HCT116 (cell line): Measurements from ENCODE around the gene SMAD7. TPM values are rescaled to one million over a fixed set of nuclear protein-coding genes. Genes with fewer than 3 reads are reported as not detected.

Experiments used
- ATAC-seq: fragments of 200-7000 bp; cut with Tn5 transposase; 2 replicates; pipeline ENCODE4 v1.9.1; 2020; ENCODE audit warnings: mild to moderate bottlenecking, moderate library complexity
- BruUV-seq: library from RNA; stranded (reverse); fragments of 400-500 nt; replicated peaks from 2 replicates; lab custom pipeline; 2021; lab: Mats Ljungman, UMichigan
- CTCF ChIA-PET: fragments of 300-600 bp; sonication (Branson Sonifier 250); formaldehyde crosslinking; loops from one replicate; lab custom pipeline; 2021; ENCODE audit warnings: antibody characterized with exemption; lab: Charles Lee
- POLR2A ChIA-PET: fragments of 300-600, 350-600 bp; sonication (Branson Sonifier 250); formaldehyde crosslinking; loops from one replicate; lab custom pipeline; 2021; ENCODE audit warnings: antibody characterized with exemption; lab: Charles Lee
- RAD21 ChIA-PET, 2 experiments: fragments of 300-600 bp; sonication (Branson Sonifier 250); formaldehyde crosslinking; loops; one replicate each; lab custom pipeline; 2023; ENCODE audit warnings: low total read pairs in 2 of 2; ENCODE audit not compliant: uncharacterized antibody in 2 of 2, unreplicated experiment in 2 of 2, low non-redundant PET in 1 of 2; lab: Charles Lee
- DNase-seq: peaks from one replicate; pipeline ENCODE4 v3.0.0-alpha.2; 2010; ENCODE audit warnings: low read depth, low spot score
- H2AFZ ChIP-seq: fragments of 200-600 bp; shearing (Covaris generic), sonication (generic); 2 replicates; pipeline ENCODE4 v1.6.1; 2017; ENCODE audit warnings: low read depth, mixed run types, mixed read lengths, antibody characterized with exemption, low read length; ENCODE audit not compliant: poor library complexity, severe bottlenecking
- H3K27ac ChIP-seq: 2 replicates; pipeline ENCODE4 v1.5.1; 2012; ENCODE audit warnings: low read depth, low read length
- H3K27me3 ChIP-seq: fragments of 200-600 bp; sonication (generic); 2 replicates; pipeline ENCODE4 v1.6.1; 2016; ENCODE audit warnings: mixed run types, low read length, mixed read lengths; ENCODE audit not compliant: insufficient read depth
- H3K36me3 ChIP-seq, 2 experiments: fragments of 200-500 bp in 1 of 2; fragments of 200-600 bp in 1 of 2; sonication (Bioruptor generic) in 1 of 2; sonication (generic) in 1 of 2; 2 replicates each; pipeline versions ENCODE4 v1.5.1 to v1.6.1; 2014 to 2016; ENCODE audit warnings: low read length in 2 of 2, inconsistent platforms in 1 of 2, mixed read lengths in 1 of 2, mixed run types in 1 of 2; ENCODE audit not compliant: insufficient read depth in 2 of 2, control insufficient read depth in 1 of 2
- H3K4me1 ChIP-seq, 2 experiments: fragments of 200-600 bp in 1 of 2; sonication (generic) in 1 of 2; 2 replicates each; pipeline versions ENCODE4 v1.5.1 to v1.6.1; 2012 to 2017; ENCODE audit warnings: low read length in 2 of 2, inconsistent platforms in 1 of 2, mild to moderate bottlenecking in 1 of 2, mixed read lengths in 1 of 2, mixed run types in 1 of 2, moderate library complexity in 1 of 2; ENCODE audit not compliant: insufficient read depth in 2 of 2, control insufficient read depth in 1 of 2
- H3K4me2 ChIP-seq: fragments of 200-600 bp; sonication (generic); 2 replicates; pipeline ENCODE4 v1.6.1; 2017; ENCODE audit warnings: mixed run types, low read length, mixed read lengths
- H3K4me3 ChIP-seq, 2 experiments: fragments of 200-600 bp in 1 of 2; sonication (generic) in 1 of 2; replicated peaks in 1 of 2; 2 replicates each; pipeline ENCODE4 v1.5.1; 2011 to 2016; ENCODE audit warnings: low read length in 2 of 2, control low read depth in 1 of 2, low read depth in 1 of 2, mild to moderate bottlenecking in 1 of 2, mixed read lengths in 1 of 2, mixed run types in 1 of 2
- H3K79me2 ChIP-seq: fragments of 200-600 bp; sonication (generic); 2 replicates; pipeline ENCODE4 v1.6.1; 2017; ENCODE audit warnings: mild to moderate bottlenecking, mixed run types, low read length, moderate library complexity, mixed read lengths; ENCODE audit not compliant: insufficient read depth
- H3K9ac ChIP-seq: fragments of 200-600 bp; sonication (generic); 2 replicates; pipeline ENCODE4 v1.6.1; 2016; ENCODE audit warnings: low read length, mixed read lengths
- H3K9me2 ChIP-seq: fragments of 200-600 bp; sonication (generic), shearing (Covaris generic); 2 replicates; pipeline ENCODE4 v1.6.1; 2017; ENCODE audit warnings: mixed run types, mild to moderate bottlenecking, moderate library complexity; ENCODE audit not compliant: insufficient read depth
- H3K9me3 ChIP-seq, 2 experiments: fragments of 200-500 bp in 1 of 2; fragments of 200-600 bp in 1 of 2; sonication (Bioruptor generic) in 1 of 2; sonication (generic) in 1 of 2; 2 replicates each; pipeline ENCODE4 v1.6.1; 2014 to 2017; ENCODE audit warnings: low read length in 2 of 2, mixed read lengths in 2 of 2, inconsistent platforms in 1 of 2, low read depth in 1 of 2, mild to moderate bottlenecking in 1 of 2, mixed run types in 1 of 2, moderate library complexity in 1 of 2; ENCODE audit not compliant: control insufficient read depth in 1 of 2, insufficient read depth in 1 of 2
- H4K20me1 ChIP-seq: fragments of 200-600 bp; sonication (generic), shearing (Covaris generic); 2 replicates; pipeline ENCODE4 v1.6.1; 2017; ENCODE audit warnings: mixed run types, mild to moderate bottlenecking, moderate library complexity; ENCODE audit not compliant: insufficient read depth
- CBX3 ChIP-seq: IDR thresholded peaks from 2 replicates; pipeline ENCODE4 v1.6.1; 2012; ENCODE audit warnings: low read depth
- CEBPB ChIP-seq: IDR thresholded peaks from 2 replicates; pipeline ENCODE4 v1.6.1; 2012; ENCODE audit warnings: low read depth
- EZH2 ChIP-seq: fragments of 200-600 bp; sonication (generic); IDR thresholded peaks from 2 replicates; pipeline ENCODE4 v1.6.1; 2017; ENCODE audit warnings: antibody characterized with exemption, mixed run types
- FOSL1 ChIP-seq: IDR thresholded peaks from 2 replicates; pipeline ENCODE4 v1.6.1; 2012; ENCODE audit warnings: low read depth
- POLR2A ChIP-seq: IDR thresholded peaks from 2 replicates; pipeline ENCODE4 v1.7.0; 2011; ENCODE audit warnings: borderline replicate concordance; ENCODE audit not compliant: insufficient read depth, insufficient read length; ENCODE audit errors: extremely low read depth
- POLR2AphosphoS5 ChIP-seq: IDR thresholded peaks from 2 replicates; pipeline ENCODE4 v1.6.1; 2011; ENCODE audit warnings: mild to moderate bottlenecking, low read depth, low read length, moderate library complexity
- RAD21 ChIP-seq: IDR thresholded peaks from 2 replicates; pipeline ENCODE4 v1.6.1; 2012; ENCODE audit warnings: low read depth, mild to moderate bottlenecking
- SIN3A ChIP-seq: IDR thresholded peaks from 2 replicates; pipeline ENCODE4 v1.6.1; 2012; ENCODE audit warnings: low read depth
- SP1 ChIP-seq: IDR thresholded peaks from 2 replicates; pipeline ENCODE4 v1.6.1; 2012; ENCODE audit warnings: low read depth
- SRF ChIP-seq: IDR thresholded peaks from 2 replicates; pipeline ENCODE4 v1.6.1; 2012; ENCODE audit warnings: low read depth
- YY1 ChIP-seq: IDR thresholded peaks from 2 replicates; pipeline ENCODE4 v1.6.1; 2011; ENCODE audit warnings: low read length, low read depth, moderate library complexity, mild to moderate bottlenecking; ENCODE audit not compliant: insufficient replicate concordance; ENCODE audit errors: extremely low read depth
- ZNF274 ChIP-seq: fragments of 200-500 bp; sonication (Bioruptor generic); IDR thresholded peaks from 2 replicates; pipeline ENCODE4 v1.6.1; 2014; ENCODE audit warnings: mild to moderate bottlenecking, low read depth, low read length, inconsistent platforms
- intact Hi-C: fragments of 100-400 bp; cut with micrococcal nuclease; formaldehyde crosslinking; loops from 2 replicates; pipeline ENCODE4 v1.10.0; 2022
- total RNA-seq: library from RNA; stranded (reverse); gene quantifications from one replicate; pipeline ENCODE4 v1.2.1, GENCODE V29; 2021; ENCODE audit not compliant: unreplicated experiment
- TF ChIP-seq, protein P1 (sequence below): IDR thresholded peaks from 2 replicates; pipeline ENCODE4 v1.6.1; 2012
- TF ChIP-seq, protein P2 (sequence below): IDR thresholded peaks from 2 replicates; pipeline ENCODE4 v1.6.1; 2012
- TF ChIP-seq, protein P3 (sequence below): IDR thresholded peaks from 2 replicates; pipeline ENCODE4 v1.6.1; 2012; ENCODE audit warnings: low read depth
- TF ChIP-seq, protein P4 (sequence below): IDR thresholded peaks from 2 replicates; pipeline ENCODE4 v1.6.1; 2011; ENCODE audit warnings: mild to moderate bottlenecking, low read length, moderate library complexity; ENCODE audit not compliant: insufficient replicate concordance; ENCODE audit errors: extremely low read depth
- TF ChIP-seq, protein P5 (sequence below), 3 experiments: fragments of 200-600 bp in 1 of 3; sonication (generic) in 1 of 3; IDR thresholded peaks in 2 of 3; conservative IDR thresholded peaks in 1 of 3; 2 replicates each; pipeline ENCODE4 v1.5.1; 2012 to 2017; ENCODE audit warnings: low read depth in 2 of 3, low read length in 2 of 3, antibody characterized with exemption in 1 of 3, borderline replicate concordance in 1 of 3, control low read depth in 1 of 3, mild to moderate bottlenecking in 1 of 3, mixed read lengths in 1 of 3, mixed run types in 1 of 3, moderate library complexity in 1 of 3; ENCODE audit not compliant: insufficient read depth in 1 of 3

The SMAD7 gene
- total RNA-seq, 1 experiment from 2014 or later = 7.2 TPM

DNA sequence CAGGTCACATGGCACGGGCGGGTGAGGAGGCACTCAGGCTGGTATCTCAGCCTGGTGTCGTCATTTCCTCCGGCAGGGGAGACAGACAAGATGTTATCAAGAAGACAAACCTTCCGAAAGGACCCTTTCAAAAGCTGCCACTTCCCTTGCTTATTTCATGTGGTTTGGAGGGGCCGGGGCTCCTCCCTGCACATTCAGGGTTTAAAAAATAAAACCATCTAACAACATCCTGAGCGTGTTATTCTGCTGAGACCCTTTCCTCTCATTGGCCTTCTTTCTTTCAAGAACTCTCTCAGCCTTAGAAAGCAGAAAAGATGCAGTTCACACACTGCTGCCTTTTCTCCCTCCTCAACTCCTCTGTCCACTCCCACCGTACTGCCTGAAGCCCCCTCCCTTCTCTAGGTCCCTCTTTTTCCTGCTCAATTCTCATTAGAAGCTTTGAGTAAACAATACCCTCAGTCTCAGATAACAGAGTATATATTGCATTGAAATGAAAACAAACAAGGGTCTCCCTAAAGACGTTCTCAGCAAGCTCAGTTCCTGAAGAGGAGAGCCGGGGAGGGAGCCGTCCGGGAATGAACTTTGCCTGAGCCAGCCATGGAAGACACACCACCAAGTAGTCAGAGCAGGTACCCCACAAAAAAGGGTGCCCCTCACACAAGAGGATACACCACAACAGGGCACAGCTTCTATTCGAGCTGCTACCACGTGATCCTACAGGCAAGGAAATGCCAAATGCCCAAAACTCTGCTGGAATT lies 9.7 kb downstream of the SMAD7 start:
- H3K9me3 ChIP-seq = no peaks in the 10 kb centered on the region
- intact Hi-C loops = loop anchor here (5.0 to 10.0 kb wide), 4 partner anchors 56 to 266 kb away; no protein-coding TSS in a partner anchor
- no peak overlapping the region for H2AFZ ChIP-seq
- no peaks in the 10 kb centered on the region for H3K36me3 ChIP-seq
- DNase-seq (no peak), ATAC-seq (no peak)
- TF ChIP-seq SRF (no peak), YY1 (no peak), SP1 (no peak), ZNF274 (no peak), POLR2A (no peak), CBX3 (no peak), POLR2AphosphoS5 (no peak), FOSL1 (no peak), CEBPB (no peak), RAD21 (no peak), EZH2 (no peak), SIN3A (no peak)
- TF ChIP-seq, protein P1, sequence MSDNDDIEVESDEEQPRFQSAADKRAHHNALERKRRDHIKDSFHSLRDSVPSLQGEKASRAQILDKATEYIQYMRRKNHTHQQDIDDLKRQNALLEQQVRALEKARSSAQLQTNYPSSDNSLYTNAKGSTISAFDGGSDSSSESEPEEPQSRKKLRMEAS = no peak
- TF ChIP-seq, protein P2, sequence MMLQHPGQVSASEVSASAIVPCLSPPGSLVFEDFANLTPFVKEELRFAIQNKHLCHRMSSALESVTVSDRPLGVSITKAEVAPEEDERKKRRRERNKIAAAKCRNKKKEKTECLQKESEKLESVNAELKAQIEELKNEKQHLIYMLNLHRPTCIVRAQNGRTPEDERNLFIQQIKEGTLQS = no peak
- TF ChIP-seq, protein P3, sequence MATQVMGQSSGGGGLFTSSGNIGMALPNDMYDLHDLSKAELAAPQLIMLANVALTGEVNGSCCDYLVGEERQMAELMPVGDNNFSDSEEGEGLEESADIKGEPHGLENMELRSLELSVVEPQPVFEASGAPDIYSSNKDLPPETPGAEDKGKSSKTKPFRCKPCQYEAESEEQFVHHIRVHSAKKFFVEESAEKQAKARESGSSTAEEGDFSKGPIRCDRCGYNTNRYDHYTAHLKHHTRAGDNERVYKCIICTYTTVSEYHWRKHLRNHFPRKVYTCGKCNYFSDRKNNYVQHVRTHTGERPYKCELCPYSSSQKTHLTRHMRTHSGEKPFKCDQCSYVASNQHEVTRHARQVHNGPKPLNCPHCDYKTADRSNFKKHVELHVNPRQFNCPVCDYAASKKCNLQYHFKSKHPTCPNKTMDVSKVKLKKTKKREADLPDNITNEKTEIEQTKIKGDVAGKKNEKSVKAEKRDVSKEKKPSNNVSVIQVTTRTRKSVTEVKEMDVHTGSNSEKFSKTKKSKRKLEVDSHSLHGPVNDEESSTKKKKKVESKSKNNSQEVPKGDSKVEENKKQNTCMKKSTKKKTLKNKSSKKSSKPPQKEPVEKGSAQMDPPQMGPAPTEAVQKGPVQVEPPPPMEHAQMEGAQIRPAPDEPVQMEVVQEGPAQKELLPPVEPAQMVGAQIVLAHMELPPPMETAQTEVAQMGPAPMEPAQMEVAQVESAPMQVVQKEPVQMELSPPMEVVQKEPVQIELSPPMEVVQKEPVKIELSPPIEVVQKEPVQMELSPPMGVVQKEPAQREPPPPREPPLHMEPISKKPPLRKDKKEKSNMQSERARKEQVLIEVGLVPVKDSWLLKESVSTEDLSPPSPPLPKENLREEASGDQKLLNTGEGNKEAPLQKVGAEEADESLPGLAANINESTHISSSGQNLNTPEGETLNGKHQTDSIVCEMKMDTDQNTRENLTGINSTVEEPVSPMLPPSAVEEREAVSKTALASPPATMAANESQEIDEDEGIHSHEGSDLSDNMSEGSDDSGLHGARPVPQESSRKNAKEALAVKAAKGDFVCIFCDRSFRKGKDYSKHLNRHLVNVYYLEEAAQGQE = no peak
- TF ChIP-seq, protein P4, sequence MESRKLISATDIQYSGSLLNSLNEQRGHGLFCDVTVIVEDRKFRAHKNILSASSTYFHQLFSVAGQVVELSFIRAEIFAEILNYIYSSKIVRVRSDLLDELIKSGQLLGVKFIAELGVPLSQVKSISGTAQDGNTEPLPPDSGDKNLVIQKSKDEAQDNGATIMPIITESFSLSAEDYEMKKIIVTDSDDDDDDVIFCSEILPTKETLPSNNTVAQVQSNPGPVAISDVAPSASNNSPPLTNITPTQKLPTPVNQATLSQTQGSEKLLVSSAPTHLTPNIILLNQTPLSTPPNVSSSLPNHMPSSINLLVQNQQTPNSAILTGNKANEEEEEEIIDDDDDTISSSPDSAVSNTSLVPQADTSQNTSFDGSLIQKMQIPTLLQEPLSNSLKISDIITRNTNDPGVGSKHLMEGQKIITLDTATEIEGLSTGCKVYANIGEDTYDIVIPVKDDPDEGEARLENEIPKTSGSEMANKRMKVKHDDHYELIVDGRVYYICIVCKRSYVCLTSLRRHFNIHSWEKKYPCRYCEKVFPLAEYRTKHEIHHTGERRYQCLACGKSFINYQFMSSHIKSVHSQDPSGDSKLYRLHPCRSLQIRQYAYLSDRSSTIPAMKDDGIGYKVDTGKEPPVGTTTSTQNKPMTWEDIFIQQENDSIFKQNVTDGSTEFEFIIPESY = no peak
- TF ChIP-seq, protein P5, sequence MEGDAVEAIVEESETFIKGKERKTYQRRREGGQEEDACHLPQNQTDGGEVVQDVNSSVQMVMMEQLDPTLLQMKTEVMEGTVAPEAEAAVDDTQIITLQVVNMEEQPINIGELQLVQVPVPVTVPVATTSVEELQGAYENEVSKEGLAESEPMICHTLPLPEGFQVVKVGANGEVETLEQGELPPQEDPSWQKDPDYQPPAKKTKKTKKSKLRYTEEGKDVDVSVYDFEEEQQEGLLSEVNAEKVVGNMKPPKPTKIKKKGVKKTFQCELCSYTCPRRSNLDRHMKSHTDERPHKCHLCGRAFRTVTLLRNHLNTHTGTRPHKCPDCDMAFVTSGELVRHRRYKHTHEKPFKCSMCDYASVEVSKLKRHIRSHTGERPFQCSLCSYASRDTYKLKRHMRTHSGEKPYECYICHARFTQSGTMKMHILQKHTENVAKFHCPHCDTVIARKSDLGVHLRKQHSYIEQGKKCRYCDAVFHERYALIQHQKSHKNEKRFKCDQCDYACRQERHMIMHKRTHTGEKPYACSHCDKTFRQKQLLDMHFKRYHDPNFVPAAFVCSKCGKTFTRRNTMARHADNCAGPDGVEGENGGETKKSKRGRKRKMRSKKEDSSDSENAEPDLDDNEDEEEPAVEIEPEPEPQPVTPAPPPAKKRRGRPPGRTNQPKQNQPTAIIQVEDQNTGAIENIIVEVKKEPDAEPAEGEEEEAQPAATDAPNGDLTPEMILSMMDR (IDR thresholded peaks at IDR 0.05 in 2 of 3, conservative IDR thresholded peaks at IDR 0.05 in 1 of 3; ENCODE audit: borderline replicate concordance in 1 of 3, insufficient read depth in 1 of 3, low read depth in 2 of 3, low read length in 2 of 3) = no peak
- 0 out of 2 replicates have a peak overlapping the region, but pooled peaks have one; percentile 66 for H3K4me2 ChIP-seq
- CTCF ChIA-PET = no interaction called here
- no peak overlapping the region for H3K4me3 ChIP-seq
- H3K79me2 ChIP-seq = peaks cover 9% of the 10 kb centered on the region
- H3K27ac ChIP-seq = no peak overlapping the region
- H3K9ac ChIP-seq = no peak overlapping the region
- H3K27me3 ChIP-seq = peaks cover 25% of the 10 kb centered on the region; the same call in 1 of the 2 replicates
- BruUV-seq = no TSS peak
- RAD21 ChIA-PET = no interaction called here
- H3K4me1 ChIP-seq = peaks cover 84 to 97% of the 10 kb centered on the region in 2 experiments
- POLR2A ChIA-PET = no interaction called here
- H4K20me1 ChIP-seq = peaks cover 6% of the 10 kb centered on the region; the same call in 1 of the 2 replicates
- H3K9me2 ChIP-seq = no peaks in the 10 kb centered on the region
